HFF-Myc (cell line): ENCODE results near the gene TFF2.

Experiments
- DNase-seq: peaks from one replicate; pipeline ENCODE4 v3.0.0-alpha.2; 2011; ENCODE audit warnings: low read depth; ENCODE audit errors: extremely low read depth
- H3K4me3 ChIP-seq: replicated peaks from 2 replicates; pipeline ENCODE4 v1.5.1; 2011; ENCODE audit warnings: low read depth, mild to moderate bottlenecking, control low read depth, low read length
- TF ChIP-seq, protein P1 (sequence below): IDR thresholded peaks from 2 replicates; pipeline ENCODE4 v1.5.1; 2012; ENCODE audit warnings: mild to moderate bottlenecking, low read depth, low read length, control low read depth; ENCODE audit errors: missing control alignments

Gene TFF2

DNA sequence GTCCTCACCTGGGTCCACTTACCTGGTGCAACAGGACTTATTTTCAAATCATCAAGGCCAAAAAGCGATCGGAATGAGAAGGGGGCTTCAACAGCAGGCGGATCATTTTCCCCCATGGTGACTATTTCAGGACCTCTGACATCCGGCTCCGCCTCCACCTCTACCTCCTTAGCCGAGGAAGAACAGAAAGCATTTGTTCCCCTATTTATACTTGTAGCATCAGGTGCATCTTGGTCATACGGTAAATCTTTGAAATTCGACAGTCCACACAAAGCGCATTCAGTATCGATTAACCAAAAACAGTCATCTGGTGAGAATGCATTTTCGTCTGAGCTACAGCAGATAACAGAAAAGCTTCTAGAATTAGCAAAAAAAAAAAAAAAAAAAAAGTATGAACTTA, 44.5 kb upstream of the TFF2 start:
- no peak overlapping the region for H3K4me3 ChIP-seq
- no peak for DNase-seq
- TF ChIP-seq, protein P1, sequence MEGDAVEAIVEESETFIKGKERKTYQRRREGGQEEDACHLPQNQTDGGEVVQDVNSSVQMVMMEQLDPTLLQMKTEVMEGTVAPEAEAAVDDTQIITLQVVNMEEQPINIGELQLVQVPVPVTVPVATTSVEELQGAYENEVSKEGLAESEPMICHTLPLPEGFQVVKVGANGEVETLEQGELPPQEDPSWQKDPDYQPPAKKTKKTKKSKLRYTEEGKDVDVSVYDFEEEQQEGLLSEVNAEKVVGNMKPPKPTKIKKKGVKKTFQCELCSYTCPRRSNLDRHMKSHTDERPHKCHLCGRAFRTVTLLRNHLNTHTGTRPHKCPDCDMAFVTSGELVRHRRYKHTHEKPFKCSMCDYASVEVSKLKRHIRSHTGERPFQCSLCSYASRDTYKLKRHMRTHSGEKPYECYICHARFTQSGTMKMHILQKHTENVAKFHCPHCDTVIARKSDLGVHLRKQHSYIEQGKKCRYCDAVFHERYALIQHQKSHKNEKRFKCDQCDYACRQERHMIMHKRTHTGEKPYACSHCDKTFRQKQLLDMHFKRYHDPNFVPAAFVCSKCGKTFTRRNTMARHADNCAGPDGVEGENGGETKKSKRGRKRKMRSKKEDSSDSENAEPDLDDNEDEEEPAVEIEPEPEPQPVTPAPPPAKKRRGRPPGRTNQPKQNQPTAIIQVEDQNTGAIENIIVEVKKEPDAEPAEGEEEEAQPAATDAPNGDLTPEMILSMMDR, result no peak

DNA sequence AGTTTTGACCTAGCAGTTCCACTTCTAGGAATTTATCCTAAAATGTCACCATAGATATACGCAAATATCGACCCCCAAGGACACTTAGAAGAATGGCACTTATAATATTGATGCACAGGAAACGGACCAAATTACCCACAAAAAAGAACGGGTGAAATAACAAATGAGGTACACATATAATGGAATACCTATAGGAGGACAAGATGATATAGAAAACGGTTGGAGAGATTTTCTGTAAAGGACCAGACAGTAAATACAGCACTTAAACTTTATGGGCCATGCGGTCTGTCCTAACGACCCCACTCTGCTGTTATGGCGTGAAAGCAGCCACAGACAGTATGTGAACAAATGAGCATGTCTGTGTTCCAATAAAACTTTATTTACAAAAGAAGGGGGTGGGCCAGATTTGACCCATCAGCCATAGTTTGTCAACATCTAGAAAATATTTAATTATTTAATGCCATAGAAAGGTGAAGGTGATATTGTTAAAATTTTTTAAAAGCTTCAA, 42.7 kb upstream of the TFF2 start:
- H3K4me3 ChIP-seq, result no peak overlapping the region
- TF ChIP-seq, protein P1, result no peak
- no peak for DNase-seq

DNA sequence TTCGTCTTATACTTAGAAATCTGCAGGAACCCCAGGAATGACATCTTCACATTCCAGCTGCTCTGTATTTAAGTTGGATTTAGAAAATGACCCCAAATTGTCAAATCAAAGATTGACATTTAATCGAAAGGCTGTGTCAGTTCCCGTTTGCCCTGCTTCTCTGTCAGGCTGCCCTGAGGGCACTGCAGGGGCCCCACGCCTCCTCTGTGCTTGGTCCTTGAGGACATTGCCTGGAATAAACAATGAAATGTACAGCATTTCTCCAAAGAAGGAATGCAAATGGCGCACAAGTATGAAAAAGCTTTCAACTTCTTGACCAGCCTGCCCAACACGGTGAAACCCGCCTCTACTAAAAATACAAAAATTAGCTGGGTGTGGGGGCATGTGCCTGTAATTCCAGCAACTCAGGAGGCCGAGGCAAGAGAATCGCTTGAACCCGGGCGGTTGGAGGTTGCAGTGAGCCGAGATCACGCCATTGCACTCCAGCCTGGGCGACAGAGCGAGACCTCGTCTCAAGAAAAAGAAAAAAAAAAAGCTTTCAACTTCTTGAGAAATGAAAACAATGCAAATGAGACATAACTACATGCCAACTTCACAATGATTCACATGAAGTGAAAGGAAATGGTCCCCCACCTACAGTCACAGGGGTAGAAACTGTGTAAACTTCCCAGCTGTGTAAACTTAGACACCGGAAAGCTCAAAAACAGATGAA, 42.1 kb upstream of the TFF2 start:
- H3K4me3 ChIP-seq, result no peak overlapping the region
- TF ChIP-seq, protein P1, result no peak
- DNase-seq, result no peak

DNA sequence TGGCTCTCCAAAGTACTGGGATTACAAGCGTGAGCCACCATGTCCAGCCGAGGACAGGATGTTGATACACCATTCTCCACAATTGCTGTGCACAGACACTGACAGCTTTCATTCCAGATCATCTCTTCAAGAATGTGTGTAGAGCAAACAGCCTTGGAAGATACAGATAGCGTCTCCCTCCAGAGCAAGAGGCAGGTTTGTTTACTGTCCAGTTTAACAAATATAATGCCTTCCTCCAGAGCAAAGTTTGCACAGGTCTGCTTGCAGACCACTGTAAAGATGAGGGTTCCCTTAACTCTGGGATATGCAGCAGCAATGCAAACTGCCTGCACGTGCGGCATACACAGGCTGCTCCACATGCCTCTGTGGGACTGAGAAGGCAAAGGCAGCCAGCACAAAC, 40.5 kb upstream of the TFF2 start:
- no peak for DNase-seq
- TF ChIP-seq, protein P1, result no peak
- H3K4me3 ChIP-seq, result no peak overlapping the region

DNA sequence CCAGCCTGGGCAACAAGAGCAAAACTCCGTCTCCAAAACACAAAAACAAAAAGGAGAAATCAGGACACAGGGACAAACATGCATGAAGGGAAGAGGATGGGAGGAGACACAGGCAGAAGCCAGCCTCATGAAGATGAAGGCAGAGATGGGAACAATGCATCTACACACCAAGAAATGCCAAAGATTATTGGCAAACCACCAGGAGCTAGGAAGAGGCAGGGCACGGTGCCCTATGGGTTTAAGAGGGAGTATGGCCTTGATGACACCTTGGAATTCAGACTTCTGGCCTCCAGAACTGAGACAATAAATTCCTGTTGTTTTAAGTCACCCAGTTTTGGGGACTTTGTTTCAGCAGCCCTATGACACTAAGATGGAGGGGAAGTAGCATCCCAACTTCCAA, 39.9 kb upstream of the TFF2 start:
- no peak for DNase-seq
- H3K4me3 ChIP-seq, result no peak overlapping the region
- TF ChIP-seq, protein P1, result no peak

DNA sequence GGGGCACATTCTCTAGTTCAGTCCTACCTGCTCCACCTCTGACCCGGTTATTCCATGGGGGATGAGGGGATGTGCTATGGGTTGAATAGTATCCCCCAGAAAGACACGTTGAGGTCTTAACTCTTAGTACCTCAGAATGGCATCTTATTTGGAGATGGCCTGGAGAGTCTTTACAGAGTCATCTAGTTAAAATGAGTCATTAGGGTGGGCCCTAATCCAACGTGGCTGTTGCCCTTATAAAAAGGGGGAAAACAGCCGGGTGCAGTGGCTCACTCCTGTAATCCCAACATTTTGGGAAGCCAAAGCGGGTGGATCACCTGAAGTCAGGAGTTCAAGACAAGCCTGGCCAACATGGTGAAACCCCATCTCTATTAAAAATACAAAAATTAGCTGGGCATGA, 39.4 kb upstream of the TFF2 start:
- TF ChIP-seq, protein P1, result no peak

DNA sequence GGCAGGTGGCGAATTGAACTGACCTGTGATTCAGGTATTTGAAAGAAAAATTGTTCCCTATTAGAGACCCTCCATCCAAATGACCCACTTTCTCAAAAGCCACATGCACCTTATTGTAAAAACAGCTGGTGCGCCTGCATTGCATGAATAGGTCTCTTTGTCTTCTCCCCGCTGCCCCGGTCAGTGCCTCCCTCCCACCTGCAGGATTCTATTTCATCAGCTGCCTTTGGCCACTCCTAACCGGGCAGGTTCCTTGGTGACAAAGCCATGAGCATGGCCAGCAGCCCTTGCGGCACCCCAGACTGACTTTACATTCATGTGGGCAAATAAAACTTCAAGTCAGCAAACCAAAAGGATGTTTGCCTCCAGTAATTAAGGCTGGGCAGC, 38.6 kb upstream of the TFF2 start:
- no peak overlapping the region for H3K4me3 ChIP-seq
- TF ChIP-seq, protein P1, result no peak
- no peak for DNase-seq

More for the DNA sequence above, 39.4 kb upstream of the TFF2 start:
- no peak for DNase-seq
- no peak overlapping the region for H3K4me3 ChIP-seq
